GM19372 (cell line): Measurements from ENCODE around the gene ANKRD23.
"Not testable (repeated sequence)": the region's sequence is repeated elsewhere in the genome, so short reads cannot be mapped to it uniquely, and the experiment has no call there.

Source experiments
- ATAC-seq: cut with Tn5 transposase; IDR thresholded peaks from one replicate; pipeline ENCODE4 v1.9.1; 2021; ENCODE audit warnings: mild to moderate bottlenecking, low read depth, moderate library complexity; ENCODE audit not compliant: unreplicated experiment

The ANKRD23 gene

GRCh38 chr2:96819128-96819875, 24.5 kb downstream of the ANKRD23 start:
- no peak for ATAC-seq

- ATAC-seq = no peak
Observed at GRCh38 chr2:96817882-96818281, 25.9 kb downstream of the ANKRD23 start.

- peak; percentile 32 for ATAC-seq
Observed at GRCh38 chr2:96816836-96817702, 26.8 kb downstream of the ANKRD23 start.

DNA sequence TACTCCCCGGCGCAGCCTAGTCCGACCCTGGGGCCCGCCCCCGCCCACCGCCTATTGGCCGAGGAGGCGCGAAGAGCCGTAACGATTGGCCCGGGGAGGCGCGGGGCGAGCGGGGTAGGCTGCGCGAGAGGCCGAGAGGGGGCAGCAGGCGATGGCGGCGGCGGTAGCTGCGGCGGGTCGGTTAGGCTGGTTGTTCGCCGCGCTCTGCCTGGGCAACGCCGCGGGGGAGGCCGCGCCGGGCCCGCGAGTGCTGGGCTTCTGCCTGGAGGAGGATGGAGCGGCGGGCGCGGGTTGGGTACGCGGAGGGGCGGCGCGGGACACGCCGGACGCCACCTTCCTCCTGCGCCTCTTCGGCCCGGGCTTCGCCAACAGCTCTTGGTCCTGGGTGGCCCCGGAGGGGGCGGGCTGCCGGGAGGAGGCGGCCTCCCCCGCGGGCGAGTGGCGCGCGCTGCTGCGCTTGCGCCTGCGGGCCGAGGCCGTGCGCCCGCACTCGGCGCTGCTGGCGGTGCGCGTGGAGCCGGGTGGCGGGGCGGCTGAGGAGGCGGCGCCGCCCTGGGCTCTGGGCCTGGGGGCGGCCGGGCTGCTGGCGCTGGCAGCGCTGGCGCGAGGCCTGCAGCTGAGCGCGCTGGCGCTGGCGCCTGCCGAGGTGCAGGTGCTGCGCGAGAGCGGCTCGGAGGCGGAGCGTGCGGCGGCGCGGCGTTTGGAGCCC, 27.5 kb downstream of the ANKRD23 start, which contains the start of gene CNNM3:
Gene CNNM3 (plus strand): TSS at position 142 of the 709 bp plus-strand sequence. CDS start 10 bp downstream, at position 152.
- peak; percentile 85 for ATAC-seq

DNA sequence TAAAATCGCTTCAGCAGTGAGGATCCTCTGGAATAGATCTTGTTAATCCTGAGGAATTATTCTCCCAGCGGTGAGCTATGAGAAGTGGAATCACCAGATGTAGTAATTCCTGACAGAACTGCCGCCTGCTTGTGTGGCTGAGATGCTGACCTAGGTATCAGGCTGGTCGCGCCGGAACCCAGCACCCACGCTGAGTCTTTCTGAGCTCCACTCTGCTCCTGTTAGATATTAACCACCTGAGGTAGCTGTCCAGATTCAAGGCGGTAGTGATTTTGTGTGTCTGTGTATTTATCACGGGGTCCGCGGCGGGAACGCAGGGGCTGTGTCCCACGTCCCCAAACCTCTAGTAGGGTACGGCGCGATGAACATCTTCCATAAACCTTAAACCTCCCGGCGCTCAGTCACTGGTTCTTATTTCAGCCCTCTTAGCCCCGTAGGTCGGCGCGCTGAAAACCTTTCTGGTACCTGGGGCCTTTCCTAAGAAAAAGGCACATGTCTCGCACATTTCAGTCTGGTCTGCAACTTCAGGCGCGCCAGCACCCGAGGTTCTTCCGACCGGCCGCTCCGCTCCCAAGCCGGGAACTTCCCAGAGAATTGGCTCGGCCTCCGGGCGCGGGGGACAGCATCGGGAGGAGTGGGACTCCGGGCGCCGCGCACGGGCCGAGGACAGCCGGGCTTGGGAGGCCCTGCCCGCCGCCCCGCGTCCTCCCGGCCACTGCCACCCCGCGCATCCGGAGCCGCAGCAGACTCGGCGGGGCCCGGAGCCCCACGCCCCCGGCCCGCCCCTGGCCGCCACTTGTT, 28.3 kb downstream of the ANKRD23 start:
- ATAC-seq = no peak

- no peak for ATAC-seq
Observed at GRCh38 chr2:96813656-96814055, 30.2 kb downstream of the ANKRD23 start.

GRCh38 chr2:96811917-96812316, 31.9 kb downstream of the ANKRD23 start:
- ATAC-seq = no peak

- ATAC-seq = no peak
Observed at GRCh38 chr2:96810783-96811192, 33.0 kb downstream of the ANKRD23 start.

DNA sequence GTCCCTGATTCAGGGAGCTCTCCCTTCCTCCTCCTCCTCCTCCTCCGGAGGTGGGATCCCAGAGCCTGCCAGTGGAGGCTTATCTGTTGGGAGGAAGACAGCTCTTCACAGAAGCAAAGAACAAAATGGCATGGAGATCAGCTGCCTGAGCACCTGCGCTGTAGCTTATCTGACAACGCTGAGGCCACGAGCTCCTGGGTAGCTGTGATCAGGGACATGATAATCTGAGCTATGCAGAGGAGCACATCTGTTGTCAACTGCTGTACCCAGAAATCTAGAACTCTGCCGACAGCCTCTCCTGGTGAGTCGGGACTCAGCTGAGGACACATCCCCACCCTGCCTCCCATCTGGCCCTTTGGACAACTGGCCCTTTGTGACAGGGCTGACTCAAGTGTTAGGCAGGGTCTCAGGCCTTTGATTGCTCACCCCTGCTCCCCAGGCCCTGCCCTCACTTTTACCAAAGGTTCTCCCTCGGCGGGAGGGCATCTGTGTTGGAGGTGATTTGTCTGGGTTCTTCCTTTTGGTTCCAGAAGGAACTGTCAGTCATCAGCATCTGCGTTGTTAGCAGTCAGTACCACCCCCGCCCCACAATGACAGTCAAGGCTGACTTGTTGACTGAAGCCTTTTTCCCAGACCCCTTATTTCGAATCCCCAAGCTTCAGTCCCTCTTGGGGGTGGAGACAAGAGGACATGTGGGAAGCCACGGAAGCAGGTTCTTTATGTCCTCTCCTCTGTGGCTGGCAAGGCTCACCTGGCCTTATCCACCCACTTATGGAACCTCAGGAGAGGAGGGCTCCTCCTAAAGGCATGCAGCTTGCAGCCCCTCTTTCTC, 33.7 kb downstream of the ANKRD23 start:
- no peak for ATAC-seq

- no peak for ATAC-seq
Observed at GRCh38 chr2:96809216-96809882, 34.5 kb downstream of the ANKRD23 start.

DNA sequence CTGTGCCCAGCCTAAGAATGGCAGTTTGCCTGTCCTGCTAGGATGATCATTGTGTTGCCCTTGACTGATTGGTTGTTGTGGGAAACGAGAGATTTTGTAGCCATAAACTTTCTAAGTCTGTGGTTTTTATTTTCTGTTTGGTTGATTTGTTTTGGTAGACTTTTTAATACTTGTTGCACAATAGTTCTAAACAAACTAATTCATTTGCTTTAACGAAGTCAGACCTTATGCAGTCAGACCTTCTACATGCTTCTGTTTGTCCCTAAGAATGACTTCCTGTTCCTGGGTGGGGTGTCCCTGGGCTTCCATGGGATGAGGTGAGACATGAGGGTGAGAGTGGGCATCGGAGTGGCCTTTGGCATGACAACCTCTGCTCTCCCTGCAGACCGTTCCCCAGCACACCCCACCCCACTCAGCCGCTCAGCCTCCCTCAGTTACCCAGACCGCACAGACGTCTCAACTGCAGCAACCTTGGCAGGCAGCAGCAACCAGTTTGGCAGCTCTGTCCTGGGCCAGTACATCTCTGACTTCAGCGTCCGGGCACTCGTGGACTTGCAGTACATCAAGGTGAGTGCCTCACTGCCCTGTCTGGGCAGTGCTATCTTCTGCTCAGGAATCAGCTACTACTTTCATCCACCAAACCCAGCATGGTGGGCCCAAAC, 35.5 kb downstream of the ANKRD23 start:
- no peak for ATAC-seq

- ATAC-seq = no peak
Observed at GRCh38 chr2:96807127-96807471, 36.7 kb downstream of the ANKRD23 start.

DNA sequence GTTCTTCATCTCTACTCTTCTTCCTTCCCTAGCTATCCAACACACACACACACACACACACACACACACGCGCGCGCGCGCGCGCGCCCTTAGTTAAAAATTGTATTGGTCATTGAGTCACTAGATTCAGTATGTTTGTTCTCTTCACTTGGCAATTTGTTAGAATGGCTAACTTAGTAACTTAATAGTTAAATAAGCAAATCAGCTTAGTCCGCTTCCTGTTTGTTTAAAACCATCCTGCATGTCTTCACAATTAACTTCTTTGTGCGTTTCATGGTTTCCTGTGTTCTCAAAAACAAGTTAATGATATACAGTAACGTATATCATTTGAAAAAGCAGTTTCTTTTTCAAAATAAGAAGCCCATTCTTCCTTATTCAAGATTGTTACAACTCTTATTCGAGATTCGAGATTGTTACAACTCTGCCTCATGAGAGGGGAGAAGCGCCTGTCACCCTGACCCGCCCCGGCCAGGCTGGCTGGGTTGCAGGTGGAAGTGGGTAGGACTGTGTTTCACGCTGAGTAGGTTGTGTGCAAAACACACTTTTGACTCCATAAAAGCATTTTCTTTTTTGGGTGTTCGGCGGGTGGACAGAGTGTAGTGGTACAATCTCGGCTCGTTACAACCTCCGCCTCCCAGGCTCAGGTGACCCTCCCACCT, 37.2 kb downstream of the ANKRD23 start:
- no peak for ATAC-seq

DNA sequence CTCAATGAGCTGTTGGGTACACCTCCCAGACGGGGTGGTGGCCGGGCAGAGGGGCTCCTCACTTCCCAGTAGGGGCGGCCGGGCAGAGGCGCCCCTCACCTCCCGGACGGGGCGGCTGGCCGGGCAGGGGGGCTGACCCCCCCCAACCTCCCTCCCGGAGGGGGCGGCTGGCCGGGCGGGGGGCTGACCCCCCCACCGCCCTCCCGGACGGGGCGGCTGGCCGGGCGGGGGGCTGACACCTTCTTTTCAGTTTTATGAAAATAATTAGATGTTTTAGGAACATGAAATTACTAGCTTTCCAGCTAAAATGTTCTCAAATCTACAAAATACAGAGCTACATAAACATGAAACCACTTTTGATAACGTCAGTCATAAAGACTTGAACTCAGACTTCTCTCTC, 37.9 kb downstream of the ANKRD23 start:
- ATAC-seq = not testable (repeated sequence)

DNA sequence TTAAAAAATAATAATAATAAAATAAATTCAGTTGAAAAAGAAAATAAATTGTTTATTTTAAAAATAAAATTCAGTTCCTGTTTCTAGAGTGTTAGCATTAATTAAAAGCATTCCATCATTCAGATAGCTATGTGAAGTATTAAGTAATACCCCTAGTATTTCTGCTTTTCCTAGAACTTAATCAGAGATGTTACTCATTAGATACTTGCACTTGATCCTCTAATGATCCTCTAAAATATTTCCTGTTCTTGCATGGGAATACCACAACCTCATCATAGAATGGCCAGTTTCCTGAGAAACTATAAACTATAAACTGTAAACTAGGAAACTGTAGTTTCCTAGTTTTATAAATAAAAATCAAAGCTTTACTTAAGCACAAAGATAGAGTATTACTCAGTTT, 38.8 kb downstream of the ANKRD23 start:
- no peak for ATAC-seq

- ATAC-seq = no peak
Observed at GRCh38 chr2:96802721-96803120, 41.1 kb downstream of the ANKRD23 start.

GRCh38 chr2:96801786-96802595, 41.8 kb downstream of the ANKRD23 start:
- ATAC-seq = no peak
